Amygdala (tissue), 56 donors: ENCODE measurements around the gene FAM219B.

ENCODE experiments used
- DNase-seq, 56 donors: peaks; one replicate each; lab custom pipeline; 2025; lab: John Stamatoyannopoulos, UW

Gene FAM219B

DNA sequence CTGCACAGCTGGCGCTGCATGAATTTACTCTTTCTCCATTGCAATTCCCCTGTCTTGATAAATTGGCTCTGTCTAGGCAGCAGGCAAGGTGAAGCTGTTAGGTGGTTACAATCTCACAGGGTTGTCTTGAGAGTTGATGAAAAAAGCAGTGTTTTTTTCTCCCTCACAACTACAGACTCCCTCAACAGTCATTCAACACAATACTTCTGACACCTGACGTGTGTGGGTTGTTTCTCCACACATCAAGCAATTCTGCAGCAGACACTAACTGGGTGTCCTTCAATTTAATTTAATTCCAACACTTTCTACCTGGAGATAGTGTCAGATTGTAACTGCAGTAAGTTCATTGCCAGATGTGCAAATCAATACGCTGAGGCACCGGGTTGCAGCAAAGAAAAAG, 28.4 kb downstream of the FAM219B start:
- DNase-seq: no peak

DNA sequence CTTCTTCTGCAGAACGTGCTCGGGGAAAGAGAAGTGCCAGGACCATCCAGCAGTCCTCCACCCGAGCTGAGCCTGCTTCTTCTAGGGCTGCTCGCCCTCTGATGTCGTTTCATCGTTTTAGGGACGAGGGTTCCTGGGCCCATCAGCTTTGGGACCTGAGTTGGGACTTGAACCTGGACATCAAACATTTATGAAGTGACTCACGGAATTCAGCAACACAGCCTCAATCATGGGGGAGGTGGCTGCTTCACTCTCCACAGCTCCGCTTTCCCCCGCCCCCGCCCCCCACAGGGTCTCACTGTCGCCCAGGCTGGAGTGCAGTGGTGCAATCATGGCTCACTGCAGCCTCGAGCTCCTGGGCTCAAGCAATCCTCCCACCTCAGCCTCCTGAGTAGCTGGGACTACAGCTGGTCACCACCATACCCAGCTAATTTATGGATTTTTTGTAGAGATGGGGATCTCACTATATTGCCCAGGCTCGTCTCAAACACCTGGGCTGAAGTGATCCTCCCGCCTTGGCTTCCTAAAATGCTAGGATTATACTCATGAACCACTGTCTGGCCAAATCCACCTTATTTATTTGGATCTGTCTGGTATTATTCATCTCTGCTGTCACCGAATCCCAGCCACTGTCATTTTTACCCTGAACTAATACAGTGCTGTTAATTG, 32.8 kb downstream of the FAM219B start:
- peak in 7 of 56 donors; percentile 10 to 55 (median 27) for DNase-seq

GRCh38 chr15:74873036-74873755, 33.5 kb downstream of the FAM219B start, which contains the start of gene SCAMP2:
Gene SCAMP2, minus strand, starts transcription at chr15:74873365. Its CDS starts 110 bp downstream, at chr15:74873255.
- peak; percentile 82 to 100 (median 94) for DNase-seq

DNA sequence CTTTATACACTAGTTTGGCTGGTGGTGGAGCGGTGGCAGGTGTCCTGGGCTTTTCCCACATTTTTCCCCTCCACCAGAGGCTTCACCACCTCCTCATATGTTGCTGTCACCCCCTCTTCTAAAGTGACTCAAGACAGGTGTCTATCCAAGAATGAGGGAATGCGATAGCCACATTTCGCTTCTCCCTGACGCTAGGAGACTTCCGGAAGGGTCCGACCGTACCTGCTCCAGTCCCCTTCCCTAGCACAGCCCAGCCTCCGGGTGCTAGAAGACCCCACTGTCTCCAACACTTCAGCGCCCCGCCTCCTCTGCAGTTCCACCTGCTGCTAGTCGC, 34.0 kb downstream of the FAM219B start:
- DNase-seq: no peak

GRCh38 chr15:74870436-74871215, 36.0 kb downstream of the FAM219B start:
- no peak for DNase-seq

GRCh38 chr15:74869726-74870407, 36.8 kb downstream of the FAM219B start:
- DNase-seq: peak in 32 of 56 donors; percentile 3 to 68 (median 24)

DNA sequence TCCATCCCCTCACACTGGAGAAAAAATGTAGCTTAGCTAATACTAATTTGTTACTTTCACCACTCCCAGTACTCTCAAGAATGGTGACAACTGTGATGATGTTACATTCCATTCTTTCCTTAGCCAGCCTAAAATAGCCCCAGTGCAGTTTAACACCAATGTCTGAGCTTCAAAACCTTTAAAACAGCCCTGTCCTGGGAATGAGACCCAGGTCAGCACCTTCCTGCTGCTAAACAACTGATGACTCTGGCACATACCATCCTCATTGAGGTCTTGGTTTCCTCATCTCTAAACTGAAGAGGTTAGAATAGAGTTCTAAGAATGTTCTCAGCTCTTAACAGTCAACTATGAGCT, 37.3 kb downstream of the FAM219B start:
- DNase-seq: no peak

DNA sequence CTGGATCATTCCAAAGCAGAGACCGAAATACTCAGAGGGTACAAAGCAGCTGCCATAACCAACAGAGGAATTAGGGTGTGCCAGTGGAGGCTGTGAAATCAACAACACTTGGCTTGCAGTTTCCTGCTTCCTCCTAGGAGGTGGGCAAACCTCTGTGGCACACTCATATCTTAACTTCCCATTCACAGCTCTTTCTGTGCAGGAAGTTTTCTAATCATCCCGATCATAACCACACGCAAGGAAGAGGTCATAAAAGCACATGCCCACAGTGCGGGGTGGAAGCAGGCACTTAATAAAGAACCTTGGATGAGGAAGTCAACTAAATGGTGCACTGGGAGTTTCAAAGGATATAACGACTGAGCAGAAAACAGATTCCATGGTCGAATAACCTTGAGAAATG, 38.6 kb downstream of the FAM219B start:
- DNase-seq: peak in 3 of 56 donors; percentile 7 to 26 (median 8)

GRCh38 chr15:74867466-74868038, 39.1 kb downstream of the FAM219B start:
- DNase-seq: no peak

- DNase-seq: no peak
These were observed 40.6 kb downstream of the FAM219B start for GRCh38 chr15:74866090-74866489.

DNA sequence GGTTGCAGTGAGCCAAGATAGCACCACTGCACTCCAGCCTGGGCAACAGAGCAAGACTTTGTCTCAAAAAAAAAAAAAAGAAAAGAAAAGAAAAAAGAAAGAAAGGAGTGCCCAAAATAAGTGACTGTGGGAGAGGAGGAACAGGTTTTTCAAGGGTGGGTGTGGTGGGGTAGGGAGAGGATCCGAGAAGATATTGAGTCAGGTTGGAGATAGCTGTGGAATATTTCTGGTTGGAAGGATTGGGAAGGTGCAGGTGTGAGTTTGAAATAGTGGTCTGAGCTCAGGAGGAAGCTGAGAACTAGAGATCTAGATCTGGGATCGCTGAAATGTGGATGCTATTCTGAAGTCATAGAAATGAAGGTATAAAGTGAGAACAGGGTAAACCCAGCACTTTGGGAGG, 41.3 kb downstream of the FAM219B start:
- no peak for DNase-seq

DNA sequence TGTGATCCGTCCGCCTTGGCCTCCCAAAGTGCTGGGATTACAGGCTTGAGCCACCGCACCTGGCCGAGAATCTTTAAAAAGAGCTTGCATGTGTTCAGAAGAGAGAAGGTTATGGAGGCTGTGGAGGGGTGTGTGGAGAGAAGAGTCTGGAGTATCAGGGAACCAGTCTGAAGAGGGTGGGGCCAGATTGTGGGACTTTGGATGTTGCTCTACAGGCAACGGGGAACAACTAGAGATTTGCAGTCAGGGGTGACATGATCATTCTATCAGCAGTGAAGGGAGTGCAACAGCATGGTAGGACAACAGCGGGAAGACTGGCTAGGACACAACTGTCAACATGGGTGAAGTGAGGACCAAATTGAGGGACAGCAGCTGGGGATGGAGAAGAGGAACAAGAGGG, 42.4 kb downstream of the FAM219B start:
- no peak for DNase-seq

- DNase-seq: no peak
These were observed 43.2 kb downstream of the FAM219B start for GRCh38 chr15:74863239-74864056.

GRCh38 chr15:74858369-74858740, 48.3 kb downstream of the FAM219B start:
- no peak for DNase-seq

DNA sequence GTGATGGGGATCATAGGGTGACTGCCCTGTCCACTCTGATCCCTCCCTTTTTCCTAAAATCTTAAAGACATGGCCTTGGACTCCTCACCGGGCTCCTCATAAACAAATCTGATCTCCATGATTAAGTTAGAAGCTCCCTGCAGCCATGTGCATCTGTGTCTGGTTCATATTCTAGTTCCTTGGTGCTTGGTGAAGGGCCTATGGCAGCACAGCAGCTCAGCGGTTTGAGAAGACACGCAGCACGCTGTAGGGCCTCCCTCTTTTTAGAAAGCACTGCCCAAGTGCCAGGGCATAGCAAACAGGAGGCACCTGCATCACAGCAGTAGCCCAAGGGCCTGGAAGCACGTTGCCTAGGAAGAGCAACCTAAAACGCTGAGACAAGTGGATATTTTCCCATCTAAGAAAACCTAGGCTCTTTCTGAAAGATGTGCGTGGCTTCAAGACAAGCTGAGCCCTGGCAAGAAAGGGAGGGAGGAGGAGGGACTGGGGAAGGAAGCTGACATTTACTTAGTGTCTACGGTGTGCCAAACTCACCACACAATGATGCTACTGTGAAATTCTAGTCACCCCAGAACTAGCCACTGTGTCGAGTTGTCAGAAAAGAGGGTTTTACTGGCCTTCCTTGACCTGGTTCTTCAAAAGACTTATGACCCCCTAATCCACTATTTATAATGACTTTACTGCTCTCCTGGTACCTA, 48.8 kb downstream of the FAM219B start:
- no peak for DNase-seq

GRCh38 chr15:74857082-74857655, 49.5 kb downstream of the FAM219B start:
- no peak for DNase-seq

DNA sequence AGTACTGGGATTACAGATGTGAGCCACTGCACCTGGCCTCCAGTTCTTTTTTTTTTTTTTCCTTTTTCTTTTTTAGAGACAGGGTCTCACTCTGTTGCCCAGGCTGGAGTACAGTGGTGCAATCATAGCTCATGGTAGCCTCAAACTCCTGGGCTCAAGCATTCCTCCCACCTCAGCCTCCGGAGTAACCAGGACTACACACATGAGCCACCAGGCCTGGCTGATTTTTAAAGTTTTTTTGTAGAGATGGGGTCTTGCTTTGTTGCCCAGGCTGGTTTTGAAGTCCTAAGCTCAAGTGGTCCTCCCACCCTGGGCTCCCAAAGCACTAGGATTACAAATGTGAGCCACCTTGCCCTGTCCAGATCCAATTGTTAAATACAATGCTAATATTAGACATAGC, 50.1 kb downstream of the FAM219B start:
- DNase-seq: no peak

- no peak for DNase-seq
These were observed 50.8 kb downstream of the FAM219B start for GRCh38 chr15:74855857-74856256.
